Spinal cord (tissue), 10 donors: ENCODE data around the gene ARRDC2. TPM values are rescaled to one million over a fixed set of nuclear protein-coding genes. Genes with fewer than 3 reads are reported as not detected.
A peak's percentile ranks its signal among the peaks of the same experiment; 100 is the strongest.

Source experiments
- DNase-seq, 6 donors: peaks; one replicate each; pipeline versions ENCODE4 v3.0.0 to v3.0.0-alpha.2; 2013 to 2015; ENCODE audit warnings: low spot score in 6 of 6, low read depth in 4 of 6
- H3K27ac ChIP-seq: one replicate; pipeline ENCODE4 v1.5.1; 2013; ENCODE audit warnings: low read depth, low read length, control low read depth
- H3K27me3 ChIP-seq: one replicate; pipeline ENCODE4 v1.6.1; 2013; ENCODE audit warnings: low read length; ENCODE audit not compliant: control insufficient read depth, insufficient read depth
- H3K36me3 ChIP-seq: one replicate; pipeline ENCODE4 v1.6.1; 2013; ENCODE audit warnings: low read length; ENCODE audit not compliant: control insufficient read depth, insufficient read depth
- H3K4me1 ChIP-seq: one replicate; pipeline ENCODE4 v1.6.1; 2013; ENCODE audit warnings: low read length; ENCODE audit not compliant: control insufficient read depth, insufficient read depth
- H3K4me3 ChIP-seq: one replicate; pipeline ENCODE4 v1.5.1; 2013; ENCODE audit warnings: low read depth, low read length, control low read depth
- H3K9me3 ChIP-seq: one replicate; pipeline ENCODE4 v1.6.1; 2013; ENCODE audit warnings: low read length; ENCODE audit not compliant: control insufficient read depth, insufficient read depth
- WGBS: methylation state at CpG from one replicate; pipeline ENCODE4 v1.1.5; 2013; ENCODE audit warnings: missing lambda C conversion rate; ENCODE audit not compliant: insufficient coverage; 5-methylcytosine and 5-hydroxymethylcytosine counted together
- polyA plus RNA-seq, 2 donors: library from polyadenylated mRNA; unstranded; fragments of 120-200 nt; gene quantifications; one replicate each; pipeline ENCODE4 v1.2.1, GENCODE V29; 2013; ENCODE audit not compliant: insufficient read length in 2 of 2
- total RNA-seq, 2 donors: library from RNA; depleted of rRNA in 1 of 2; stranded (reverse); fragments of 120-200 nt in 1 of 2; fragments of >200 nt in 1 of 2; gene quantifications; one replicate each; pipeline versions ENCODE4 v1.2.3 to v1.2.4, GENCODE V29; 2013 to 2014
- donor health status: healthy.

Gene ARRDC2
- total and polyA plus RNA-seq, 4 donors, result 4.9 to 8.0 (median 5.9) TPM

- WGBS, result 63% methylated on average over 16 of the region's 17 CpGs
- H3K36me3 ChIP-seq, result peaks cover 14% of the 10 kb centered on the region
Measured at GRCh38 chr19:18013210-18014111, 5.5 kb downstream of the ARRDC2 start.

GRCh38 chr19:18014197-18014596 lies 6.2 kb downstream of the ARRDC2 start:
- DNase-seq, result no peak
- Histone ChIP-seq H3K9me3 (no peaks in the 10 kb centered on the region), H3K27ac (no peak overlapping the region), H3K4me1 (no peaks in the 10 kb centered on the region), H3K36me3 (peaks cover 14% of the 10 kb centered on the region), H3K4me3 (no peak overlapping the region), H3K27me3 (peaks cover 2% of the 10 kb centered on the region)
- WGBS, result 100% methylated on average over 3 of the region's 6 CpGs

More at GRCh38 chr19:18013210-18014111, 5.5 kb downstream of the ARRDC2 start:
- H3K4me1 ChIP-seq, result peaks cover 6% of the 10 kb centered on the region
- H3K27me3 ChIP-seq, result peaks cover 2% of the 10 kb centered on the region
- no peaks in the 10 kb centered on the region for H3K9me3 ChIP-seq
- no peak for DNase-seq
- no peak overlapping the region for H3K4me3 ChIP-seq
- H3K27ac ChIP-seq, result no peak overlapping the region

- no peak overlapping the region for H3K27ac ChIP-seq
- no peak overlapping the region for H3K4me3 ChIP-seq
- H3K36me3 ChIP-seq, result no peaks in the 10 kb centered on the region
- DNase-seq, result no peak
- 92% methylated on average over 12 of the region's 14 CpGs for WGBS
- H3K9me3 ChIP-seq, result no peaks in the 10 kb centered on the region
- H3K4me1 ChIP-seq, result peaks cover 13% of the 10 kb centered on the region
- H3K27me3 ChIP-seq, result peaks cover 2% of the 10 kb centered on the region
Measured at GRCh38 chr19:18016209-18016910, 8.4 kb downstream of the ARRDC2 start.

- WGBS, result 87% methylated on average over 10 of the region's 15 CpGs
- Histone ChIP-seq H3K27ac (no peak overlapping the region), H3K9me3 (no peaks in the 10 kb centered on the region), H3K36me3 (no peaks in the 10 kb centered on the region), H3K4me3 (no peak overlapping the region), H3K27me3 (peaks cover 2% of the 10 kb centered on the region), H3K4me1 (peaks cover 21% of the 10 kb centered on the region)
- no peak for DNase-seq
Measured at GRCh38 chr19:18017275-18018083, 9.5 kb downstream of the ARRDC2 start.

GRCh38 chr19:18020212-18021085 lies 12.5 kb downstream of the ARRDC2 start:
- Histone ChIP-seq H3K27me3 (peaks cover 1% of the 10 kb centered on the region), H3K9me3 (no peaks in the 10 kb centered on the region), H3K27ac (no peak overlapping the region), H3K4me1 (peaks cover 27% of the 10 kb centered on the region), H3K36me3 (no peaks in the 10 kb centered on the region), H3K4me3 (no peak overlapping the region)
- peak in 2 of 6 donors; percentile 12 to 56 for DNase-seq
- WGBS, result 81% methylated on average over 5 of the region's 16 CpGs

- Histone ChIP-seq H3K4me1 (peaks cover 27% of the 10 kb centered on the region), H3K27me3 (no peaks in the 10 kb centered on the region), H3K27ac (peak overlapping the region; percentile 16), H3K4me3 (no peak overlapping the region), H3K36me3 (no peaks in the 10 kb centered on the region), H3K9me3 (no peaks in the 10 kb centered on the region)
- 85% methylated on average over 21 of the region's 21 CpGs for WGBS
- DNase-seq, result no peak
Measured at GRCh38 chr19:18021121-18021755, 13.3 kb downstream of the ARRDC2 start.

- H3K36me3 ChIP-seq, result no peaks in the 10 kb centered on the region
- H3K27ac ChIP-seq, result peak overlapping the region; percentile 64
- H3K4me1 ChIP-seq, result peaks cover 27% of the 10 kb centered on the region
- 66% methylated on average over 22 of the region's 23 CpGs for WGBS
- no peaks in the 10 kb centered on the region for H3K9me3 ChIP-seq
- peak in 1 of 6 donors; percentile 7 for DNase-seq
- no peaks in the 10 kb centered on the region for H3K27me3 ChIP-seq
- H3K4me3 ChIP-seq, result no peak overlapping the region
Measured at GRCh38 chr19:18023622-18024251, 15.8 kb downstream of the ARRDC2 start.

GRCh38 chr19:18027151-18027550 lies 19.2 kb downstream of the ARRDC2 start:
- H3K36me3 ChIP-seq, result no peaks in the 10 kb centered on the region
- no peak overlapping the region for H3K27ac ChIP-seq
- no peaks in the 10 kb centered on the region for H3K27me3 ChIP-seq
- 91% methylated on average over 4 of the region's 4 CpGs for WGBS
- no peak for DNase-seq
- H3K4me1 ChIP-seq, result peaks cover 7% of the 10 kb centered on the region
- no peaks in the 10 kb centered on the region for H3K9me3 ChIP-seq
- H3K4me3 ChIP-seq, result no peak overlapping the region
